H7 (cell line): ENCODE measurements around the gene SH3BP4. TPM values are rescaled to one million over a fixed set of nuclear protein-coding genes. Genes with fewer than 3 reads are reported as not detected.

Source experiments
- DNase-seq: peaks from one replicate; pipeline ENCODE4 v3.0.0; 2012
- H3K27me3 ChIP-seq: 2 replicates; pipeline ENCODE4 v1.6.0; 2011; ENCODE audit warnings: mild to moderate bottlenecking, low read length; ENCODE audit not compliant: control insufficient read depth, insufficient read depth
- H3K36me3 ChIP-seq: replicated peaks from 2 replicates; pipeline ENCODE4 v1.5.1; 2011; ENCODE audit warnings: low read length; ENCODE audit not compliant: control insufficient read depth, insufficient read depth
- H3K4me3 ChIP-seq: 2 replicates; pipeline ENCODE4 v1.5.1; 2011; ENCODE audit warnings: low read depth, mild to moderate bottlenecking, control low read depth, low read length, moderate library complexity; ENCODE audit not compliant: insufficient read depth
- total RNA-seq: library from RNA; depleted of rRNA; stranded (reverse); fragments of >200 nt; shearing (Covaris generic); gene quantifications from 2 replicates; pipeline ENCODE4 v1.2.3, GENCODE V29; 2014

The SH3BP4 gene
- total RNA-seq, 1 experiment from 2014 or later = 61.4 TPM

GRCh38 chr2:235045973-235046343, 94.1 kb downstream of the SH3BP4 start:
- Histone ChIP-seq H3K27me3 (no peaks in the 10 kb centered on the region), H3K36me3 (peaks cover 13% of the 10 kb centered on the region)

GRCh38 chr2:235046589-235046988, 94.8 kb downstream of the SH3BP4 start:
- peaks cover 7% of the 10 kb centered on the region for H3K36me3 ChIP-seq
- DNase-seq = no peak
- H3K4me3 ChIP-seq = no peak overlapping the region
- H3K27me3 ChIP-seq = no peaks in the 10 kb centered on the region

More at GRCh38 chr2:235045973-235046343, 94.1 kb downstream of the SH3BP4 start:
- no peak for DNase-seq
- no peak overlapping the region for H3K4me3 ChIP-seq

- Histone ChIP-seq H3K36me3 (peaks cover 2% of the 10 kb centered on the region), H3K27me3 (no peaks in the 10 kb centered on the region), H3K4me3 (no peak overlapping the region)
- DNase-seq = no peak
Observed at GRCh38 chr2:235047171-235048160, 95.6 kb downstream of the SH3BP4 start.

- peaks cover 3% of the 10 kb centered on the region for H3K36me3 ChIP-seq
- H3K4me3 ChIP-seq = no peak overlapping the region
- no peak for DNase-seq
- H3K27me3 ChIP-seq = no peaks in the 10 kb centered on the region
Observed at GRCh38 chr2:235048549-235048948, 96.7 kb downstream of the SH3BP4 start.

- Histone ChIP-seq H3K27me3 (no peaks in the 10 kb centered on the region), H3K36me3 (peaks cover 3% of the 10 kb centered on the region), H3K4me3 (no peak overlapping the region)
- DNase-seq = no peak
Observed at GRCh38 chr2:235049069-235049468, 97.3 kb downstream of the SH3BP4 start.

GRCh38 chr2:235049719-235050118, 97.9 kb downstream of the SH3BP4 start:
- no peaks in the 10 kb centered on the region for H3K27me3 ChIP-seq
- H3K4me3 ChIP-seq = no peak overlapping the region
- H3K36me3 ChIP-seq = peaks cover 7% of the 10 kb centered on the region
- no peak for DNase-seq

GRCh38 chr2:235050980-235051351, 99.1 kb downstream of the SH3BP4 start:
- Histone ChIP-seq H3K4me3 (no peak overlapping the region), H3K36me3 (peaks cover 7% of the 10 kb centered on the region), H3K27me3 (no peaks in the 10 kb centered on the region)
- DNase-seq = peak; percentile 43

GRCh38 chr2:235051436-235052260, 99.8 kb downstream of the SH3BP4 start:
- Histone ChIP-seq H3K4me3 (no peak overlapping the region), H3K27me3 (no peaks in the 10 kb centered on the region), H3K36me3 (peaks cover 6% of the 10 kb centered on the region)
- DNase-seq = peak; percentile 14

- DNase-seq = no peak
- H3K36me3 ChIP-seq = peaks cover 5% of the 10 kb centered on the region
Observed at GRCh38 chr2:235052514-235053354, 100.9 kb downstream of the SH3BP4 start.

GRCh38 chr2:235053651-235054050, 101.8 kb downstream of the SH3BP4 start:
- Histone ChIP-seq H3K36me3 (peaks cover 5% of the 10 kb centered on the region), H3K4me3 (no peak overlapping the region)
- no peak for DNase-seq

More at GRCh38 chr2:235052514-235053354, 100.9 kb downstream of the SH3BP4 start:
- H3K4me3 ChIP-seq = no peak overlapping the region
- H3K27me3 ChIP-seq = no peaks in the 10 kb centered on the region

GRCh38 chr2:235054475-235054874, 102.7 kb downstream of the SH3BP4 start:
- H3K4me3 ChIP-seq = no peak overlapping the region
- no peak for DNase-seq
- peaks cover 5% of the 10 kb centered on the region for H3K36me3 ChIP-seq
- H3K27me3 ChIP-seq = no peaks in the 10 kb centered on the region

More at GRCh38 chr2:235053651-235054050, 101.8 kb downstream of the SH3BP4 start:
- H3K27me3 ChIP-seq = no peaks in the 10 kb centered on the region

- Histone ChIP-seq H3K27me3 (no peaks in the 10 kb centered on the region), H3K36me3 (peaks cover 5% of the 10 kb centered on the region), H3K4me3 (no peak overlapping the region)
- no peak for DNase-seq
Observed at GRCh38 chr2:235054919-235055318, 103.1 kb downstream of the SH3BP4 start.

GRCh38 chr2:235055891-235056516, 104.2 kb downstream of the SH3BP4 start:
- DNase-seq = peak; percentile 90
- H3K4me3 ChIP-seq = no peak overlapping the region
- no peaks in the 10 kb centered on the region for H3K27me3 ChIP-seq
- H3K36me3 ChIP-seq = peaks cover 5% of the 10 kb centered on the region

- no peak for DNase-seq
- H3K36me3 ChIP-seq = peaks cover 5% of the 10 kb centered on the region
- H3K4me3 ChIP-seq = no peak overlapping the region
- no peaks in the 10 kb centered on the region for H3K27me3 ChIP-seq
Observed at GRCh38 chr2:235056768-235057167, 105.0 kb downstream of the SH3BP4 start.
